Ascending aorta (tissue), 2 donors: ENCODE measurements around the gene MACO1. TPM values are rescaled to one million over a fixed set of nuclear protein-coding genes. Genes with fewer than 3 reads are reported as not detected.
A peak's percentile ranks its signal among the peaks of the same experiment; 100 is the strongest.

Experiments
- DNase-seq, 2 donors: peaks; one replicate each; pipeline ENCODE4 v3.0.0-alpha.2; 2019; ENCODE audit warnings: low spot score in 2 of 2
- H3K27ac ChIP-seq, 2 donors: fragments of 200-600 bp; sonication (generic); one replicate each; pipeline ENCODE4 v1.5.1; 2016 to 2017; ENCODE audit warnings: mild to moderate bottlenecking in 1 of 2
- H3K27me3 ChIP-seq: fragments of 200-600 bp; sonication (generic); one replicate; pipeline ENCODE4 v1.5.1; 2017
- H3K36me3 ChIP-seq, 2 donors: fragments of 200-600 bp; sonication (generic); one replicate each; pipeline ENCODE4 v1.5.1; 2016
- H3K4me1 ChIP-seq, 2 donors: fragments of 200-600 bp; sonication (generic); one replicate each; pipeline ENCODE4 v1.5.1; 2016 to 2017; ENCODE audit warnings: mild to moderate bottlenecking in 1 of 2
- H3K4me3 ChIP-seq, 2 donors: fragments of 200-600 bp; sonication (generic); one replicate each; pipeline ENCODE4 v1.5.1; 2016 to 2017; ENCODE audit warnings: mild to moderate bottlenecking in 1 of 2
- H3K9me3 ChIP-seq, 2 donors: fragments of 200-600 bp; sonication (generic); one replicate each; pipeline ENCODE4 v1.5.1; 2016
- CTCF ChIP-seq, 3 experiments: fragments of 200-600 bp in 2 of 3; fragments of 450-650 bp in 1 of 3; sonication (generic) in 2 of 3; IDR thresholded peaks; one replicate each; pipeline ENCODE4 v1.5.1; 2016 to 2019; ENCODE audit warnings: antibody characterized with exemption in 3 of 3, mild to moderate bottlenecking in 1 of 3, moderate library complexity in 1 of 3
- intact Hi-C: fragments of 100-400 bp; cut with DNase I; formaldehyde crosslinking; loops from one replicate; pipeline ENCODE4 v1.15.1; 2023
- total RNA-seq: library from RNA; depleted of rRNA; stranded (reverse); fragments of >200 nt; gene quantifications from one replicate; pipeline ENCODE4 v1.1.0, GENCODE V29; 2016

MACO1 gene
- total RNA-seq, 1 donor from 2014 or later, result 49.2 TPM

- Histone ChIP-seq H3K27me3 (no peaks in the 10 kb centered on the region), H3K9me3 (no peaks in the 10 kb centered on the region), H3K4me3 (no peak overlapping the region), H3K36me3 (no peaks in the 10 kb centered on the region), H3K4me1 (peaks cover 0 to 3% of the 10 kb centered on the region in 2 donors), H3K27ac (no peak overlapping the region)
- no peak for TF ChIP-seq CTCF (IDR thresholded peaks at IDR 0.05)
- intact Hi-C loops, result no loop called here
- DNase-seq, result no peak
These were observed 106.6 kb downstream of the MACO1 start for GRCh38 chr1:25537153-25537831.

DNA sequence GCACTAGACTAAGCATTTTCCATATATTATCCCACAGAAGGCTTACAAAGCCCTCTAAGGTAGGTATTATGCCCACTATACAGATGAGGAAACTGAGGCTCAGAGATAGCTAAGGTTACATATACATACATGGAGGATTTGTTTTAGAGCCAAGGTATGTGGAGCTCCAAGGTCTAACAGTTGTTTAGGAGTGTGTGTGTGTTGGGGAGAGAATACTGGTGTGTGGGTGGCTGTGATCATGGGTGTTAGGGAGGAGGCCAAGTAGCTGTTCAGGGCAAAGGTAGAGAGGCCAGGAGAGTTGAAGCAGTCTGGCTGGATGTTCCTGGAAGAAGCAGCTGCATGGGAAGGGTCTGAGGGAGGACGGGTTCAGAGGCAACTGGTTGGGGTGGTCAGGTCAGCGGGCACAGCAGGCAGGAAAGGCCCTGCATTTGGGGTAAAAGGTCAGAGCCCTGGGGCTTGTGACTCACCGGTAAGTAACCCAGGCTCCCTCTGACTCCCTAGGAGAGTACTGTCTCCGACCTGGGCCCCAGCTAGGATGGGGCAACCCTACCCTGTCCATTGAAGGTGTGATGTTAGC lies 107.6 kb downstream of the MACO1 start:
- no peak for TF ChIP-seq CTCF (IDR thresholded peaks at IDR 0.05)
- H3K4me3 ChIP-seq, result no peak overlapping the region
- H3K4me1 ChIP-seq, result peaks cover 2 to 3% of the 10 kb centered on the region in 2 donors
- H3K36me3 ChIP-seq, result no peaks in the 10 kb centered on the region
- no peak for DNase-seq
- H3K9me3 ChIP-seq, result no peaks in the 10 kb centered on the region
- intact Hi-C loops, result no loop called here
- no peaks in the 10 kb centered on the region for H3K27me3 ChIP-seq
- H3K27ac ChIP-seq, result no peak overlapping the region

DNA sequence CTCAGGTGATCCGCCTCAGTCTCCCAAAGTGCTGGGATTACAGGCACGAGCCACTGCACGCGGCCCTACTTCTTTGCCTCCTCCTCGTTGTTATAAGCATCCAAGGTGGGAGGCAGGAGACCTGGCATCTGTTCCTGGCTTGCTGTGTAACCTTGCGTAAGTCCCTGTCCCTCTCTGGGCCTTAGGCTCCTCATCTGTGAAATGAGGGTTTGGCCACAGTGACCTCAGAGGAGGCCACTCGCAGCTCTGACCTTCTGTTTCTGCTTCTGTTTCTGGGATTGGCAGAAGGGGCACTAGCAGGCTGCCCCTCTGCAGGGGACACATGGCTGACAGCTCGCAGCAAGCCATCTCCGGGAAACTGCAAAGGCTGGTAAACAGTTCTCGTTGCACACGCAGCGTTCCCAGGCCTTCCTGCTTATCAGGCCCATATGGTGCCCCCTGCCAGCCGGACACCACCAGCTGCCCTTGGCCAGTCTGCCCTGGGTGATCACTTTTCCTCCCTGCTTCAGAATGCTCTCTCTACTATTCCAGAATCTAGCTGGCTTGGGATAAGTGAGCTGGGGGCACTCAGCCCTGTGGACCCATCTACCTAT lies 110.1 kb downstream of the MACO1 start:
- no peak for DNase-seq
- no peak for TF ChIP-seq CTCF (IDR thresholded peaks at IDR 0.05)
- Histone ChIP-seq H3K4me1 (peaks cover 9 to 14% of the 10 kb centered on the region in 2 donors), H3K27ac (no peak overlapping the region), H3K9me3 (no peaks in the 10 kb centered on the region), H3K27me3 (no peaks in the 10 kb centered on the region), H3K36me3 (no peaks in the 10 kb centered on the region), H3K4me3 (no peak overlapping the region)
- intact Hi-C loops, result loop anchor here (5.0 to 10.0 kb wide), 3 partner anchors 156 to 296 kb away; partner anchors contain the start of gene RSRP1

- intact Hi-C loops, result loop anchor here (5.0 to 10.0 kb wide), 3 partner anchors 156 to 297 kb away; partner anchors contain the start of gene RSRP1
- no peaks in the 10 kb centered on the region for H3K27me3 ChIP-seq
- peaks cover 9 to 19% of the 10 kb centered on the region in 2 donors for H3K4me1 ChIP-seq
- no peaks in the 10 kb centered on the region for H3K9me3 ChIP-seq
- TF ChIP-seq CTCF (IDR thresholded peaks at IDR 0.05), result no peak
- no peak for DNase-seq
- H3K36me3 ChIP-seq, result no peaks in the 10 kb centered on the region
- H3K27ac ChIP-seq, result no peak overlapping the region
- H3K4me3 ChIP-seq, result no peak overlapping the region
These were observed 110.7 kb downstream of the MACO1 start for GRCh38 chr1:25541425-25541824.

DNA sequence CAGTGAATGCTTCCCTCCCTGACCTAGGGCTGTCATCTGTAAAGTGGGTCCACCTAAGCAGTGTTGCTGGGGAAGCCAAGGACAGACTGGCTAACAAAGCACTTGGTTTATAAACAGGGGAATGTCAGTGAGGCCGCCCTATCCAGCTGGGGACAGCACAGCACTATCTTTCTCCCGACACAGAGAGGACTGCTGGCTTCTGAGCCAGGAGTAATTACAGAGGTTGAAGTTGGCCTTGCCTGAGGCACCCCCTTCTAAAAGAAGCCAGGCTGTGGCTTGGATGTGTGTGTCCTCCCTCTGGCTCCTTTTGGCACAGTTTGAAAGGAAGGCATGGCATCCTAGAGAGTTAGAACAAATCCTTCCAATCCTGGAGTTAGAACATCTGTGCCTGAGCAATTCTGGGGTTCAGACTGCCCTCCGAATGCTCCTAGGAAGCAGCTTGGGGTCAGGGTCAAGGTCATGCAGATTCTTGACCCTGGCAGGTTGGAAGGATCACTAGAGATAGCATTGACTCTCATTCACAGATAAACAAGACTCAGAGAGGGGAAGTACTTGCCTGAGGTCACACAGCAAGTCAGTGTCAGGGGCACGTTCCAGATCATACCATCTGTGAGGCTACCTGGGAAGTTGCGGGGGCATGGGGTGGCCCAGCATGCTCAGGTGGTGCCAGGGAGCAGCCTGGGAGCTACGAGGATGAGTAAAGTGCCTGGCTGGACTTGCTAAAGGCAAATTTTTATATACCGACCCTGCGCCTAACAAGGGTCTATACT lies 111.4 kb downstream of the MACO1 start:
- Histone ChIP-seq H3K9me3 (no peaks in the 10 kb centered on the region), H3K36me3 (no peaks in the 10 kb centered on the region), H3K27ac (peak overlapping the region in 1 of 2 donors; percentile 93), H3K4me1 (peaks cover 9 to 20% of the 10 kb centered on the region in 2 donors), H3K4me3 (no peak overlapping the region), H3K27me3 (no peaks in the 10 kb centered on the region)
- DNase-seq, result no peak
- no peak for TF ChIP-seq CTCF (IDR thresholded peaks at IDR 0.05)
- intact Hi-C loops, result loop anchor here (2.0 to 10.0 kb wide), 4 partner anchors 111 to 297 kb away; partner anchors contain the start of genes MACO1 and RSRP1
